Peyer's patch (tissue), 4 donors: ENCODE results near the gene SPATS1. TPM values are rescaled to one million over a fixed set of nuclear protein-coding genes. Genes with fewer than 3 reads are reported as not detected.
A peak's percentile ranks its signal among the peaks of the same experiment; 100 is the strongest.
"Not testable (repeated sequence)": the region's sequence is repeated elsewhere in the genome, so short reads cannot be mapped to it uniquely, and the experiment has no call there.

ENCODE experiments used
- DNase-seq, 3 donors: peaks; one replicate each; pipeline ENCODE4 v3.0.0-alpha.2; 2017 to 2019
- H3K27ac ChIP-seq, 4 donors: fragments of 200-600 bp; sonication (generic); one replicate each; pipeline ENCODE4 v1.5.1; 2016 to 2019
- H3K27me3 ChIP-seq, 2 donors: fragments of 200-600 bp; sonication (generic); one replicate each; pipeline ENCODE4 v1.5.1; 2019
- H3K36me3 ChIP-seq, 3 donors: fragments of 200-600 bp; sonication (generic); one replicate each; pipeline ENCODE4 v1.5.1; 2016 to 2019
- H3K4me1 ChIP-seq, 4 donors: fragments of 200-600 bp; sonication (generic); one replicate each; pipeline ENCODE4 v1.5.1; 2016 to 2019
- H3K4me3 ChIP-seq, 4 donors: fragments of 200-600 bp; sonication (generic); 1 replicate in 3 of 4; 2 replicates in 1 of 4; pipeline ENCODE4 v1.5.1; 2016 to 2019; ENCODE audit warnings: mild to moderate bottlenecking in 1 of 4
- H3K9me3 ChIP-seq, 4 donors: fragments of 200-600 bp; sonication (generic); one replicate each; pipeline ENCODE4 v1.5.1; 2016 to 2019; ENCODE audit warnings: mild to moderate bottlenecking in 1 of 4
- CTCF ChIP-seq, 6 experiments: fragments of 450-650 bp in 4 of 6; fragments of 200-600 bp in 2 of 6; sonication (generic) in 1 of 6; IDR thresholded peaks; one replicate each; pipeline ENCODE4 v1.5.1; 2017 to 2019; ENCODE audit warnings: antibody characterized with exemption in 6 of 6, mild to moderate bottlenecking in 3 of 6, moderate library complexity in 1 of 6
- POLR2A ChIP-seq, 2 donors: fragments of 450-650 bp; IDR thresholded peaks; one replicate each; pipeline ENCODE4 v1.5.1; 2017; ENCODE audit warnings: antibody characterized with exemption in 2 of 2, mild to moderate bottlenecking in 2 of 2, moderate library complexity in 2 of 2
- total RNA-seq, 4 donors: library from RNA; depleted of rRNA; stranded (reverse); fragments of >200 nt; gene quantifications; one replicate each; pipeline ENCODE4 v1.1.0, GENCODE V29; 2016

SPATS1 gene
- total RNA-seq, 4 donors from 2014 or later = not detected

DNA sequence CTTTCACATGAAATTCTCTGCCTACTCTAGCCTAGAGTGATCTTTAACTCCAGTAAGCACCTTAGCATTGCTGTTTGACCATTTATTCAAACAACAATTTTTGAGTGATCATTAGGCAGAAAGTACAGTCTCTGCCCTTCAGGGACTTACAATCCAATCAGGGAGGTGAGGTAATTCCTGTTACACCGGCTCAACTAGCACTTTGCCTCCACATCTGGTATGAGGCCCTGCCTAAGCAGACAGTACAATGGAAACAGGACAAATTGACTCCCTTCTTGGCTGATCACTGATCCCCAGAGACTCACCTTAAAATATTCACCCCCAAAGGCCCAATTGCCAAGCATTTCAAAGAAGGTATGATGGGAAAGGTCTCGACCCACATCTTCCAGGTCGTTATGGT, 30.7 kb upstream of the SPATS1 start:
- Histone ChIP-seq H3K27ac (peak overlapping the region in 1 of 4 donors; percentile 61), H3K4me3 (peak overlapping the region in 2 of 4 donors; percentile 65 to 84), H3K27me3 (no peaks in the 10 kb centered on the region), H3K4me1 (peaks cover 0 to 30% (median 0%) of the 10 kb centered on the region in 4 donors), H3K9me3 (no peaks in the 10 kb centered on the region), H3K36me3 (peaks cover 0 to 47% (median 0%) of the 10 kb centered on the region in 3 donors)
- no peak for DNase-seq
- no peak for TF ChIP-seq CTCF (IDR thresholded peaks at IDR 0.05)
- no peak for TF ChIP-seq POLR2A (IDR thresholded peaks at IDR 0.05)

GRCh38 chr6:44312901-44313788, 29.3 kb upstream of the SPATS1 start, which contains the start of gene AARS2:
TSS of gene AARS2 (minus strand) at chr6:44313347. CDS start at chr6:44313323, 24 bp downstream.
- peak; percentile 78 to 95 (median 91) for DNase-seq
- Histone ChIP-seq H3K4me1 (peaks cover 0 to 30% (median 0%) of the 10 kb centered on the region in 4 donors), H3K36me3 (peaks cover 0 to 33% (median 0%) of the 10 kb centered on the region in 3 donors), H3K9me3 (no peaks in the 10 kb centered on the region), H3K27me3 (no peaks in the 10 kb centered on the region), H3K27ac (peak within 1 kb of the TSS; percentile 62 to 83 (median 78)), H3K4me3 (peak within 1 kb of the TSS; percentile 65 to 85 (median 76))
- TF ChIP-seq CTCF (IDR thresholded peaks at IDR 0.05) (peak; percentile 75 to 97 (median 94)), POLR2A (IDR thresholded peaks at IDR 0.05) (peak; percentile 87 to 90)

DNA sequence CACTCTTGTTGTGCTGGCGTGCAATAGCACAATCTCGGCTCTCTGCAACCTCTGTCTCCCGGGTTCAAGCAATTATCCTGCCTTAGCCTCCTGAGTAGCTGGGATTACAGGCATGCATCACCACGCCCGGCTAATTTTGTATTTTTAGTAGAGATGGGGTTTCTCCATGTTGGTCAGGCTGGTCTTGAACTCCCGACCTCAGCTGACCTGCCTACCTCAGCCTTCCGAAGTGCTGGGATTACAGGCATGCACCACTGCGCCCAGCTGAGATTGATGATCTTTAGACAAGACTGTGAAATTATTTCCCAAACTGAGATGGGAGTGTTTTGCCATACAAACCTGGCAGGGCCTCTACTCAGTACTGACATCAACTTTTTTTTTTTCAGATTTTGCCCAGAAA, 27.8 kb upstream of the SPATS1 start:
- H3K4me3 ChIP-seq, H3K27ac ChIP-seq, H3K27me3 ChIP-seq, DNase-seq, H3K9me3 ChIP-seq: not testable (repeated sequence)
- peaks cover 0 to 21% (median 0%) of the 10 kb centered on the region in 3 donors for H3K36me3 ChIP-seq
- peaks cover 0 to 25% (median 0%) of the 10 kb centered on the region in 4 donors for H3K4me1 ChIP-seq

DNA sequence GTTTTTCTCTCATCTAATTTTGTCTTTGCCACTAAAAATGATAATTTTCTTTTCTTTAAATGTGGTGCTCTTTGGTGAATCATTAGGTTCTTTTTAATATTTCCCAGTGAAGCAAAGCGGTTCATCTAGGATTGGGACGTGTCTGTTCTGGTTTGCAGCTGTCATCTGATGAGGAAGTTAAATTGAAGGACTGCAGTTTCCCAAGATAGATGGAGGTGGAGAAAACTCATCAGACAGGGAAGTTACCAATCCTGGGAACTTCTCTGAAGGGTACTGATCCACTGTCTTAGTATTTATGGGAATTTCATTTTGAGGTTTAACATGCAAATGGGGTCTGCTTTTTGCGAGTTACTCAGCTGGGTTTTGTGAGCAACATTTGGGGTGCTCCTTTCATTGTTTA, 26.9 kb upstream of the SPATS1 start:
- Histone ChIP-seq H3K27ac (no peak overlapping the region), H3K9me3 (no peaks in the 10 kb centered on the region), H3K4me3 (no peak overlapping the region), H3K36me3 (peaks cover 0 to 13% (median 0%) of the 10 kb centered on the region in 3 donors), H3K27me3 (no peaks in the 10 kb centered on the region), H3K4me1 (peaks cover 0 to 19% (median 0%) of the 10 kb centered on the region in 4 donors)
- no peak for DNase-seq
- TF ChIP-seq CTCF (IDR thresholded peaks at IDR 0.05) = no peak
- TF ChIP-seq POLR2A (IDR thresholded peaks at IDR 0.05) = no peak

DNA sequence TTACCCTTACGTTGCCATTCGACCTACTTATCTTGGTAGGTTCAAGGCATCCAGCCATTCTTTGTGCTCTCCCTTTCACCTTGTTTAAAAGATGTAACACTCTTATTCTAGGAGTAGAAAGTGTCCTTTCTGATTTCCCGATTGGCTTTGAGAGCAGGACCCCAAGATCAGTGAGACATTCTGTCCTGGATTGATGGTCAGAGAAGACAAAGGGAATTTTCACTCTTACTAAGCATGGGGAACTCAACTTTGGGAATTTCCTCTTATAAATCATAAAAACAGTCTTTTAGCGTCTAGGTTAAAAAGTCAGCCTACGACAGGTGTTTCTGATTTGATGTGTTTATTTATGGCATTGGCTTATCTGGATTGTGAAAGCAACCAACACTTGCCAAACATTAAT, 26.5 kb upstream of the SPATS1 start:
- Histone ChIP-seq H3K4me3 (no peak overlapping the region), H3K27ac (no peak overlapping the region), H3K9me3 (no peaks in the 10 kb centered on the region), H3K4me1 (peaks cover 0 to 16% (median 0%) of the 10 kb centered on the region in 4 donors), H3K36me3 (peaks cover 0 to 9% (median 0%) of the 10 kb centered on the region in 3 donors), H3K27me3 (no peaks in the 10 kb centered on the region)
- TF ChIP-seq CTCF (IDR thresholded peaks at IDR 0.05) (no peak), POLR2A (IDR thresholded peaks at IDR 0.05) (no peak)
- DNase-seq = no peak

DNA sequence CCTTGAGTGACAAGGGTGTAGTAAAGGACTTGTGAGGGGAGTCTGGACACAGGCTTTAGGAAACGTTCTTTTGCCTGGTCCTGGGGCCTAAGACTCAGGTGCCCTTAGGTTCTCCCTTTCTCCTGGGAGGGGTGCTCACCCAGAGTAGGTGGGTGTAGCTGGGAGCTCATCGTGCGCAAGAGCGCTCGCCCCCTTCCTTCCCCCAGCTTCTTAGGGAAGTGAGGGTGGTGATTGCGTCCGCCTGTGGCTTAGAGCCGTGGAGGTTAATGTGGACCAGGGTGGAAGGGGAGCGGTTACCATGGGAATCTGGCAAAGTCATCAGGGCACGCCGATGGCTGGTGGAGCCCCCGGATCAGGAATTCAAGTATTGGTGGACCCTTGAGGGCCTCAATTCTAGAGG, 26.0 kb upstream of the SPATS1 start:
- Histone ChIP-seq H3K9me3 (no peaks in the 10 kb centered on the region), H3K27me3 (no peaks in the 10 kb centered on the region)

DNA sequence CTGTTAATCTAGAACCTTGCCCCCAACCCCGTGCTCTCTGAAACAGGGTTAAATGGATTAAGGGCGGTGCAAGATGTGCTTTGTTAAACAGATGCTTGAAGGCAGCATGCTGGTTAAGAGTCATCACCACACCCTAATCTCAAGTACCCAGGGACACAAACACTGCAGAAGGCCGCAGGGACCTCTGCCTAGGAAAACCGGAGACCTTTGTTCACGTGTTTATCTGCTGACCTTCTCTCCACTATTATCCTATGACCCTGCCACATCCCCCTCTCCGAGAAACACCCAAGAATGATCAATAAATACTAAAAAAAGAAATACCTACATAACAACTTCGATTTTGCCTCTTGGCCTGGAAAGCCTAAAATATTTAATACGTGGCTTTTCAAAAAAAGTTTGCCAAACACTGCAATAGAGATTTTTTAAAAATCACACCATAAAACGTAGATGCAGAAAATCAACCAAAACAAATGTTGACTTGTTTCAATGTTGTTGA, 25.3 kb upstream of the SPATS1 start:
- not testable (repeated sequence) for H3K4me3 ChIP-seq, DNase-seq, H3K9me3 ChIP-seq, H3K4me1 ChIP-seq, H3K27me3 ChIP-seq, H3K27ac ChIP-seq, H3K36me3 ChIP-seq

More for the DNA sequence above, 26.0 kb upstream of the SPATS1 start:
- no peak overlapping the region for H3K4me3 ChIP-seq
- H3K27ac ChIP-seq = no peak overlapping the region
- DNase-seq = no peak
- peaks cover 0 to 10% (median 0%) of the 10 kb centered on the region in 4 donors for H3K4me1 ChIP-seq
- TF ChIP-seq POLR2A (IDR thresholded peaks at IDR 0.05) = no peak
- no peak for TF ChIP-seq CTCF (IDR thresholded peaks at IDR 0.05)
- peaks cover 0 to 4% (median 0%) of the 10 kb centered on the region in 3 donors for H3K36me3 ChIP-seq
